SU-DHL-6 (cell line): ENCODE results near the gene ADAM8.

Experiments
- H2AFZ ChIP-seq: fragments of 200-600 bp; sonication (generic); 2 replicates; pipeline ENCODE4 v1.6.1; 2014; ENCODE audit warnings: low read depth, mild to moderate bottlenecking, moderate library complexity, mixed read lengths, antibody characterized with exemption, low read length; ENCODE audit not compliant: severe bottlenecking
- H3F3A ChIP-seq: fragments of 200-600 bp; shearing (Covaris generic); 2 replicates; pipeline ENCODE4 v1.6.0; 2016; ENCODE audit warnings: antibody characterized with exemption, mild to moderate bottlenecking; ENCODE audit not compliant: insufficient read depth
- H3K27ac ChIP-seq: fragments of 200-600 bp; sonication (generic); 2 replicates; pipeline ENCODE4 v1.5.1; 2016; ENCODE audit warnings: low read depth, mild to moderate bottlenecking, low read length, moderate library complexity, mixed read lengths
- H3K27me3 ChIP-seq: fragments of 200-600 bp; sonication (generic), shearing (Covaris generic); 2 replicates; pipeline ENCODE4 v1.6.0; 2014; ENCODE audit warnings: mild to moderate bottlenecking, low read length
- H3K36me3 ChIP-seq: fragments of 200-600 bp; sonication (generic); 2 replicates; pipeline ENCODE4 v1.6.1; 2014; ENCODE audit warnings: mild to moderate bottlenecking, low read length, mixed read lengths
- H3K4me2 ChIP-seq: fragments of 300-600, 200-600 bp; shearing (Covaris generic), sonication (generic); 2 replicates; pipeline ENCODE4 v1.6.0; 2014; ENCODE audit warnings: low read length, low read depth, mild to moderate bottlenecking; ENCODE audit not compliant: poor library complexity, severe bottlenecking
- H3K4me3 ChIP-seq: fragments of 200-600 bp; sonication (generic); 2 replicates; pipeline ENCODE4 v1.5.1; 2014; ENCODE audit warnings: antibody characterized with exemption, low read length, mild to moderate bottlenecking, mixed read lengths; ENCODE audit not compliant: insufficient read depth, poor library complexity, severe bottlenecking
- H3K79me2 ChIP-seq: fragments of 200-600 bp; sonication (generic); 2 replicates; pipeline ENCODE4 v1.6.1; 2014; ENCODE audit warnings: mild to moderate bottlenecking, low read length, moderate library complexity; ENCODE audit not compliant: insufficient read depth
- H3K9ac ChIP-seq: fragments of 200-600 bp; sonication (generic); 2 replicates; pipeline ENCODE4 v1.7.0; 2014; ENCODE audit warnings: mild to moderate bottlenecking, low read length
- H3K9me2 ChIP-seq: fragments of 200-600 bp; sonication (generic); replicated peaks from 2 replicates; pipeline ENCODE4 v1.6.1; 2014; ENCODE audit warnings: low read length; ENCODE audit not compliant: insufficient read depth
- H3K9me3 ChIP-seq: fragments of 200-600 bp; sonication (generic); 2 replicates; pipeline ENCODE4 v1.6.1; 2014; ENCODE audit warnings: low read length, mixed read lengths; ENCODE audit not compliant: insufficient read depth
- H4K20me1 ChIP-seq: fragments of 200-600 bp; sonication (generic); 2 replicates; pipeline ENCODE4 v1.6.1; 2014; ENCODE audit warnings: low read depth, mild to moderate bottlenecking, antibody characterized with exemption, low read length, moderate library complexity, mixed read lengths
- CTCF ChIP-seq: fragments of 200-600 bp; sonication (generic); IDR thresholded peaks from one replicate; pipeline ENCODE4 v1.5.1; 2017; ENCODE audit warnings: antibody characterized with exemption, mild to moderate bottlenecking, low read length, moderate library complexity; ENCODE audit not compliant: insufficient read depth, poor library complexity, severe bottlenecking
- EZH2phosphoT487 ChIP-seq: fragments of 200-600 bp; sonication (generic), shearing (Covaris generic); conservative IDR thresholded peaks from 2 replicates; pipeline ENCODE4 v1.6.1; 2018; ENCODE audit warnings: mild to moderate bottlenecking, antibody characterized with exemption, low read length, moderate library complexity, mixed read lengths

ADAM8 gene

GRCh38 chr10:133213641-133214467, 62.8 kb downstream of the ADAM8 start:
- Histone ChIP-seq H2AFZ (no peak overlapping the region), H3K4me3 (no peak overlapping the region), H3K9ac (no peak overlapping the region), H3K9me3 (no peaks in the 10 kb centered on the region), H4K20me1 (no peaks in the 10 kb centered on the region), H3K27me3 (no peaks in the 10 kb centered on the region), H3F3A (no peaks in the 10 kb centered on the region), H3K4me2 (no peak overlapping the region), H3K36me3 (no peaks in the 10 kb centered on the region), H3K9me2 (no peaks in the 10 kb centered on the region), H3K79me2 (no peaks in the 10 kb centered on the region), H3K27ac (no peak overlapping the region)
- no peak for TF ChIP-seq EZH2phosphoT487
- no peak for TF ChIP-seq CTCF

DNA sequence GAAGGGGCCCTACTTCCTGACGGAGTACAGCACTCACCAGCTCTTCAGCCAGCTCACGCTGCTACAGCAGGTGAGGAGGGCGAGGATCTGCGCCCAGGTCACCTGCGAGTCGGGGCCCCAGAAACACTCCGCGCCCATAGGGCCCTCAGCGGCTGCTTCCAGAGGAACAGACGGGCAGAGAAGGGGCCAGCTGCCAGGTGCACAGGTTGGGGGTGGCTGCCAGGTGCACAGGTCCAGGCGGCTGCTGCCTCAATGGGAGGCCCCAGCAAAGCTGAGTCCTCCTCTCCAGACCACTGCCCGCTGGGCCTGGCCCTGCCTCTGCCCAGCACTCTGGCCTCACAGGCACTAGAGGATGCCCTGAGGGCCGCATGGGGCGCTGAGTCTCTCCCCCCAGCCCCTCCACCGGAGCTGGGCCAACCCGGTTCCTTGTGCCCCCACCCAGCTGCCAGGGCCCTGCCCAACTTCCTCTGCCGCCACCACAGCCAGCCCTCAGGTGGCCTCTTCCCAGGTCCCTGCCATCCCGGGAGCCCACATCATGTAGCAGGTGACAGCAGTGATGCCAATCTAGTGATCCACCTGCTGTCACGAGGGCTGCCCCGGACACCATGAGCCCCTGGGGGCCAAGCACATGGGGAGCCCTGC, 63.7 kb downstream of the ADAM8 start:
- Histone ChIP-seq H3K79me2 (no peaks in the 10 kb centered on the region), H3F3A (no peaks in the 10 kb centered on the region), H4K20me1 (no peaks in the 10 kb centered on the region), H2AFZ (no peak overlapping the region), H3K36me3 (no peaks in the 10 kb centered on the region), H3K27me3 (no peaks in the 10 kb centered on the region), H3K4me3 (no peak overlapping the region), H3K9me2 (no peaks in the 10 kb centered on the region), H3K4me2 (no peak overlapping the region), H3K9ac (no peak overlapping the region), H3K9me3 (no peaks in the 10 kb centered on the region), H3K27ac (no peak overlapping the region)
- TF ChIP-seq CTCF (no peak), EZH2phosphoT487 (no peak)
